GM12878 (cell line): ENCODE measurements around the gene SEPTIN6. TPM values are rescaled to one million over a fixed set of nuclear protein-coding genes. Genes with fewer than 3 reads are reported as not detected.

ENCODE experiments used
- ATAC-seq: fragments of 200-7000 bp; cut with Tn5 transposase; 3 replicates; pipeline ENCODE4 v1.9.1; 2020; ENCODE audit warnings: mild to moderate bottlenecking, moderate library complexity
- BruUV-seq: library from RNA; stranded (reverse); fragments of 400-500 nt; replicated peaks from 2 replicates; lab custom pipeline; 2021; lab: Mats Ljungman, UMichigan
- CTCF ChIA-PET: fragments of 300-600 bp; sonication (Branson Sonifier 250); formaldehyde crosslinking; extraction: SDS; loops from one replicate; lab custom pipeline; 2021; ENCODE audit warnings: inconsistent platforms; lab: Yijun Ruan, JAX
- POLR2A ChIA-PET: fragments of 350-600 bp; formaldehyde crosslinking; extraction: SDS; loops from one replicate; lab custom pipeline; 2021; ENCODE audit warnings: inconsistent platforms; lab: Charles Lee
- RAD21 ChIA-PET: fragments of 300-600 bp; sonication (Branson Sonifier 250); formaldehyde crosslinking; loops from one replicate; lab custom pipeline; 2023; ENCODE audit warnings: antibody characterized with exemption; ENCODE audit not compliant: unreplicated experiment; lab: Charles Lee
- SMC1A ChIA-PET: fragments of 300-600 bp; sonication (Branson Sonifier 250); formaldehyde crosslinking; loops from one replicate; lab custom pipeline; 2023; ENCODE audit not compliant: unreplicated experiment, uncharacterized antibody; lab: Charles Lee
- DNase-seq: peaks from one replicate; pipeline ENCODE4 v3.0.0-alpha.2; 2011; ENCODE audit warnings: low read depth, low spot score
- FAIRE-seq: peaks from 3 replicates; lab custom pipeline; 2011; peaks lifted over from hg19 to GRCh38; lab: Jason Lieb, UNC
- H2AFZ ChIP-seq: 2 replicates; pipeline ENCODE4 v1.6.0; 2011; ENCODE audit warnings: low read depth, low read length, control low read depth; ENCODE audit not compliant: control insufficient read depth
- H3K27ac ChIP-seq: 2 replicates; pipeline ENCODE4 v1.5.1; 2011; ENCODE audit warnings: control low read depth; ENCODE audit not compliant: control insufficient read depth, insufficient read depth
- H3K27me3 ChIP-seq, 2 experiments: replicated peaks in 1 of 2; 2 replicates each; pipeline versions ENCODE4 v1.6.0 to v1.6.1; 2011; ENCODE audit warnings: low read length in 1 of 2; ENCODE audit not compliant: control insufficient read depth in 2 of 2, insufficient read depth in 2 of 2
- H3K36me3 ChIP-seq, 2 experiments: 2 replicates each; pipeline ENCODE4 v1.5.1; 2011; ENCODE audit warnings: low read length in 1 of 2; ENCODE audit not compliant: control insufficient read depth in 2 of 2, insufficient read depth in 2 of 2
- H3K4me1 ChIP-seq: 2 replicates; pipeline ENCODE4 v1.6.1; 2011; ENCODE audit warnings: mild to moderate bottlenecking, low read length, moderate library complexity, mixed read lengths; ENCODE audit not compliant: control insufficient read depth, insufficient read depth
- H3K4me2 ChIP-seq: 2 replicates; pipeline ENCODE4 v1.6.0; 2011; ENCODE audit warnings: control low read depth; ENCODE audit not compliant: control insufficient read depth, insufficient read depth
- H3K4me3 ChIP-seq: fragments of 200-600 bp; sonication (generic); 2 replicates; pipeline ENCODE4 v1.5.1; 2016
- H3K79me2 ChIP-seq: 2 replicates; pipeline ENCODE4 v1.6.0; 2011; ENCODE audit warnings: low read length; ENCODE audit not compliant: control insufficient read depth, insufficient read depth
- H3K9ac ChIP-seq: 2 replicates; pipeline ENCODE4 v1.8.0; 2011; ENCODE audit warnings: low read length, control low read depth, mixed read lengths; ENCODE audit not compliant: control insufficient read depth, insufficient read depth
- H3K9me3 ChIP-seq: replicated peaks from 3 replicates; pipeline ENCODE4 v1.5.1; 2011; ENCODE audit warnings: mild to moderate bottlenecking, low read length; ENCODE audit not compliant: control insufficient read depth, insufficient read depth
- H4K20me1 ChIP-seq: 2 replicates; pipeline ENCODE4 v1.6.0; 2011; ENCODE audit not compliant: control insufficient read depth, insufficient read depth
- ATF3 ChIP-seq: IDR thresholded peaks from 2 replicates; pipeline ENCODE4 v1.6.1; 2011; ENCODE audit warnings: low read depth, mild to moderate bottlenecking, low read length, moderate library complexity, borderline replicate concordance; ENCODE audit errors: extremely low read depth
- BACH1 ChIP-seq: fragments of 450-650 bp; IDR thresholded peaks from 2 replicates; pipeline ENCODE4 v1.6.1; 2017; ENCODE audit warnings: mild to moderate bottlenecking, borderline replicate concordance
- BCL11A ChIP-seq: IDR thresholded peaks from 2 replicates; pipeline ENCODE4 v1.6.1; 2011; ENCODE audit warnings: low read depth, low read length
- BMI1 ChIP-seq: fragments of 450-650 bp; IDR thresholded peaks from 2 replicates; pipeline ENCODE4 v1.6.1; 2016; ENCODE audit warnings: mild to moderate bottlenecking, moderate library complexity, borderline replicate concordance
- E2F8 ChIP-seq: fragments of 450-650 bp; IDR thresholded peaks from 2 replicates; pipeline ENCODE4 v1.6.1; 2018; ENCODE audit warnings: mild to moderate bottlenecking, low read depth, moderate library complexity; ENCODE audit not compliant: partially characterized antibody
- EZH2 ChIP-seq: IDR thresholded peaks from 2 replicates; pipeline ENCODE4 v1.6.1; 2012; ENCODE audit warnings: low read depth, mild to moderate bottlenecking, control low read depth, inconsistent platforms, low read length, borderline replicate concordance; ENCODE audit not compliant: control insufficient read depth
- HDAC2 ChIP-seq: fragments of 200-600 bp; sonication (generic); IDR thresholded peaks from 2 replicates; pipeline ENCODE4 v1.6.1; 2017
- HDGF ChIP-seq: fragments of 450-650 bp; IDR thresholded peaks from 2 replicates; pipeline ENCODE4 v1.6.1; 2016; ENCODE audit warnings: antibody characterized with exemption
- NFIC ChIP-seq: IDR thresholded peaks from 2 replicates; pipeline ENCODE4 v1.6.1; 2012; ENCODE audit warnings: low read depth, mild to moderate bottlenecking, inconsistent platforms, low read length, moderate library complexity
- SP1 ChIP-seq: IDR thresholded peaks from one replicate; pipeline ENCODE4 v1.6.1; 2011; ENCODE audit warnings: low read depth, low read length
- SPI1 ChIP-seq: IDR thresholded peaks from 2 replicates; pipeline ENCODE4 v1.6.1; 2011; ENCODE audit warnings: low read depth, mild to moderate bottlenecking, low read length, moderate library complexity, borderline replicate concordance; ENCODE audit not compliant: insufficient read depth
- TCF7 ChIP-seq: IDR thresholded peaks from 2 replicates; pipeline ENCODE4 v1.6.1; 2014; ENCODE audit warnings: antibody characterized with exemption, borderline replicate concordance
- USF1 ChIP-seq: IDR thresholded peaks from 2 replicates; pipeline ENCODE4 v1.6.1; 2011; ENCODE audit warnings: borderline replicate concordance, low read depth, mild to moderate bottlenecking, moderate library complexity, mixed read lengths, low read length; ENCODE audit not compliant: insufficient read depth; ENCODE audit errors: extremely low read length
- WGBS: methylation state at CpG from one replicate; pipeline ENCODE4 v1.1.6; 2016; ENCODE audit warnings: low lambda C conversion rate; ENCODE audit not compliant: insufficient replicate concordance, insufficient coverage; ENCODE audit errors: missing lambda C conversion rate; 5-methylcytosine and 5-hydroxymethylcytosine counted together
- in situ Hi-C: fragments of 300-500 bp; cut with MboI; formaldehyde crosslinking; loops from 9 replicates; pipeline ENCODE4 v1.14.3; 2018; ENCODE audit warnings: mixed read lengths
- intact Hi-C: fragments of 100-400 bp; cut with micrococcal nuclease; formaldehyde crosslinking; loops from one replicate; pipeline ENCODE4 v1.14.2; 2022; ENCODE audit not compliant: unreplicated experiment
- polyA plus RNA-seq, 11 experiments: library from polyadenylated mRNA; depleted of rRNA in 4 of 11; unstranded in 6 of 11; stranded (reverse) in 5 of 11; fragments of >200 nt; fragmentation: Nextera tagmentation in 4 of 11; fragmentation: Illumina TruSeq in 1 of 11; extraction: Ambion mirVana in 4 of 11; extraction: Trizol in 1 of 11; gene quantifications; 1 replicate in 1 of 11; 2 replicates in 10 of 11; pipeline versions ENCODE4 v1.2.1 to v1.2.3, GENCODE V29; 2011 to 2016; ENCODE audit warnings: inconsistent platforms in 2 of 11, missing spikeins in 2 of 11, low read depth in 1 of 11
- total RNA-seq, 4 experiments: library from RNA; depleted of rRNA in 3 of 4; stranded (reverse); fragments of >200 nt in 3 of 4; fragmentation: Illumina TruSeq in 1 of 4; extraction: Trizol in 1 of 4; gene quantifications; 2 replicates each; pipeline versions ENCODE4 v1.2.1 to v1.2.3, GENCODE V29; 2013 to 2021
- TF ChIP-seq, protein P1 (sequence below): IDR thresholded peaks from 2 replicates; pipeline ENCODE4 v1.6.1; 2012; ENCODE audit warnings: improper control_type of control experiment, low read depth, low read length; ENCODE audit not compliant: insufficient replicate concordance

SEPTIN6 gene
- total and polyA plus RNA-seq, 10 of the 15 experiments (the other 5 are each of a cell fraction or from before 2014, with no cell fraction given): 37.2 to 353 (median 154) TPM

DNA sequence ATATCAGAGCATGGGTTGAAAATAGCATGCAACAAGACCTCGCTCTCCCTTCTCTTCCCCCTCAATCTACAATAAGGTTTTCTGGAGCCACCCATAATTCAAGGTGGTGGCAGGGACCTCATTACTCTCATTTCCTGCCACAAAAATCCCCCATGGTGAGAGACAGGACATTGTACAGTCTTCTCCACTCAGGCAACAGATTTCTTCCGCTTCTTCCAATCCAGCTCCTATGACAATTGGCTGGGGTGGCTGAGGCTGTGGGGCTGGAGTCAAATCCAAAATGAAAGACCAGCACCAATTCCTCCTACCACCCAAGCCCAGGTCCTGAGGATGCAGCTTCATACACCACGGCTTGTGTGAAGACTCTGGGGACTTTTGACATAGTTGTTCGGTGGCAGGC lies 46.5 kb downstream of the SEPTIN6 start:
- Histone ChIP-seq H3K4me1 (peaks cover 50% of the 10 kb centered on the region), H2AFZ (no peak overlapping the region), H3K9ac (peak overlapping the region; percentile 26; the same call in 1 of the 2 replicates), H3K4me3 (no peak overlapping the region), H3K36me3 (peaks cover 11 to 21% of the 10 kb centered on the region in 2 experiments), H4K20me1 (no peaks in the 10 kb centered on the region), H3K27ac (peak overlapping the region; percentile 72), H3K4me2 (peak overlapping the region; percentile 41), H3K79me2 (peaks cover 10% of the 10 kb centered on the region), H3K27me3 (no peaks in the 10 kb centered on the region), H3K9me3 (no peaks in the 10 kb centered on the region)
- in situ Hi-C loops: no loop called here
- POLR2A ChIA-PET: interaction anchor here (0.5 to 2.9 kb wide), 4 partner anchors 11 to 931 kb away, joined by 3 to 12 read pairs (median 4); no protein-coding TSS in a partner anchor
- FAIRE-seq (no peak), DNase-seq (no peak), ATAC-seq (peak; percentile 57)
- SMC1A ChIA-PET: interaction anchor here (0.5 to 4.4 kb wide), 13 partner anchors 9 to 98 kb away, joined by 3 to 48 read pairs (median 4); no protein-coding TSS in a partner anchor
- no TSS peak for BruUV-seq
- RAD21 ChIA-PET: interaction anchor here (0.9 to 4.3 kb wide), 16 partner anchors 10 to 114 kb away, joined by 3 to 32 read pairs (median 4); partner anchors contain the start of gene SEPTIN6
- WGBS: 7% methylated on average over 4 of the region's 4 CpGs
- CTCF ChIA-PET: interaction anchor here (0.8 to 3.4 kb wide), 13 partner anchors 9 to 157 kb away, joined by 3 to 14 read pairs (median 6); no protein-coding TSS in a partner anchor
- intact Hi-C loops: loop anchor here (1.0 to 2.0 kb wide), 3 partner anchors 8 to 82 kb away; no protein-coding TSS in a partner anchor
- TF ChIP-seq SP1 (no peak), BCL11A (peak; percentile 28; the same call in 1 of the 2 replicates), TCF7 (no peak), SPI1 (0 out of 2 replicates have a peak, but pooled peaks have one; percentile 4), ATF3 (no peak), USF1 (no peak), BACH1 (no peak; the same call in 1 of the 2 replicates), E2F8 (no peak), HDAC2 (no peak), BMI1 (no peak), HDGF (no peak), EZH2 (no peak), NFIC (peak; percentile 54; the same call in 1 of the 2 replicates)
- TF ChIP-seq, protein P1, sequence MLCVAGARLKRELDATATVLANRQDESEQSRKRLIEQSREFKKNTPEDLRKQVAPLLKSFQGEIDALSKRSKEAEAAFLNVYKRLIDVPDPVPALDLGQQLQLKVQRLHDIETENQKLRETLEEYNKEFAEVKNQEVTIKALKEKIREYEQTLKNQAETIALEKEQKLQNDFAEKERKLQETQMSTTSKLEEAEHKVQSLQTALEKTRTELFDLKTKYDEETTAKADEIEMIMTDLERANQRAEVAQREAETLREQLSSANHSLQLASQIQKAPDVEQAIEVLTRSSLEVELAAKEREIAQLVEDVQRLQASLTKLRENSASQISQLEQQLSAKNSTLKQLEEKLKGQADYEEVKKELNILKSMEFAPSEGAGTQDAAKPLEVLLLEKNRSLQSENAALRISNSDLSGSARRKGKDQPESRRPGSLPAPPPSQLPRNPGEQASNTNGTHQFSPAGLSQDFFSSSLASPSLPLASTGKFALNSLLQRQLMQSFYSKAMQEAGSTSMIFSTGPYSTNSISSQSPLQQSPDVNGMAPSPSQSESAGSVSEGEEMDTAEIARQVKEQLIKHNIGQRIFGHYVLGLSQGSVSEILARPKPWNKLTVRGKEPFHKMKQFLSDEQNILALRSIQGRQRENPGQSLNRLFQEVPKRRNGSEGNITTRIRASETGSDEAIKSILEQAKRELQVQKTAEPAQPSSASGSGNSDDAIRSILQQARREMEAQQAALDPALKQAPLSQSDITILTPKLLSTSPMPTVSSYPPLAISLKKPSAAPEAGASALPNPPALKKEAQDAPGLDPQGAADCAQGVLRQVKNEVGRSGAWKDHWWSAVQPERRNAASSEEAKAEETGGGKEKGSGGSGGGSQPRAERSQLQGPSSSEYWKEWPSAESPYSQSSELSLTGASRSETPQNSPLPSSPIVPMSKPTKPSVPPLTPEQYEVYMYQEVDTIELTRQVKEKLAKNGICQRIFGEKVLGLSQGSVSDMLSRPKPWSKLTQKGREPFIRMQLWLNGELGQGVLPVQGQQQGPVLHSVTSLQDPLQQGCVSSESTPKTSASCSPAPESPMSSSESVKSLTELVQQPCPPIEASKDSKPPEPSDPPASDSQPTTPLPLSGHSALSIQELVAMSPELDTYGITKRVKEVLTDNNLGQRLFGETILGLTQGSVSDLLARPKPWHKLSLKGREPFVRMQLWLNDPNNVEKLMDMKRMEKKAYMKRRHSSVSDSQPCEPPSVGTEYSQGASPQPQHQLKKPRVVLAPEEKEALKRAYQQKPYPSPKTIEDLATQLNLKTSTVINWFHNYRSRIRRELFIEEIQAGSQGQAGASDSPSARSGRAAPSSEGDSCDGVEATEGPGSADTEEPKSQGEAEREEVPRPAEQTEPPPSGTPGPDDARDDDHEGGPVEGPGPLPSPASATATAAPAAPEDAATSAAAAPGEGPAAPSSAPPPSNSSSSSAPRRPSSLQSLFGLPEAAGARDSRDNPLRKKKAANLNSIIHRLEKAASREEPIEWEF: no peak
